Measurements from ENCODE around the gene LYSMD2.

Gene LYSMD2

DNA sequence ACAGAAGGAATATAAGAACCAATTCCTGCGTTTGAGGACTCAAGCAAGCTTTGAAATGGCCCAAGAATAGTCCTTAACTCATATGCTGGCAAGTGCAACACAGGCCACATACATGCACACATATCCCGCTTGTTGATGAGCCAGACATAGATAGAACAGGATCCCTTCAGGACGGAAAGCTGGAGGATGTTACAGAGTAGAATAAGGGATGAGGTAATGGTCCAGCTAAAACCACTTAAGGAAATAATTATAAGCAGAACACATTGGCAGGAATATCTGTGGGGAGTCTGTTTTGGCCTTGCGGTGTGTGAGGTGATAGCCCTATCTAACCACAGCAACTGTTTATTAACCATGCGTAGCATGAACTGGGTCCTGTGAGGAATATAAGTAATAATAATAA, 31.2 kb downstream of the LYSMD2 start:
- H3K27ac ChIP-seq: no peak overlapping the region
- TF ChIP-seq, protein P1, sequence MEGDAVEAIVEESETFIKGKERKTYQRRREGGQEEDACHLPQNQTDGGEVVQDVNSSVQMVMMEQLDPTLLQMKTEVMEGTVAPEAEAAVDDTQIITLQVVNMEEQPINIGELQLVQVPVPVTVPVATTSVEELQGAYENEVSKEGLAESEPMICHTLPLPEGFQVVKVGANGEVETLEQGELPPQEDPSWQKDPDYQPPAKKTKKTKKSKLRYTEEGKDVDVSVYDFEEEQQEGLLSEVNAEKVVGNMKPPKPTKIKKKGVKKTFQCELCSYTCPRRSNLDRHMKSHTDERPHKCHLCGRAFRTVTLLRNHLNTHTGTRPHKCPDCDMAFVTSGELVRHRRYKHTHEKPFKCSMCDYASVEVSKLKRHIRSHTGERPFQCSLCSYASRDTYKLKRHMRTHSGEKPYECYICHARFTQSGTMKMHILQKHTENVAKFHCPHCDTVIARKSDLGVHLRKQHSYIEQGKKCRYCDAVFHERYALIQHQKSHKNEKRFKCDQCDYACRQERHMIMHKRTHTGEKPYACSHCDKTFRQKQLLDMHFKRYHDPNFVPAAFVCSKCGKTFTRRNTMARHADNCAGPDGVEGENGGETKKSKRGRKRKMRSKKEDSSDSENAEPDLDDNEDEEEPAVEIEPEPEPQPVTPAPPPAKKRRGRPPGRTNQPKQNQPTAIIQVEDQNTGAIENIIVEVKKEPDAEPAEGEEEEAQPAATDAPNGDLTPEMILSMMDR (IDR thresholded peaks at IDR 0.05): no peak

DNA sequence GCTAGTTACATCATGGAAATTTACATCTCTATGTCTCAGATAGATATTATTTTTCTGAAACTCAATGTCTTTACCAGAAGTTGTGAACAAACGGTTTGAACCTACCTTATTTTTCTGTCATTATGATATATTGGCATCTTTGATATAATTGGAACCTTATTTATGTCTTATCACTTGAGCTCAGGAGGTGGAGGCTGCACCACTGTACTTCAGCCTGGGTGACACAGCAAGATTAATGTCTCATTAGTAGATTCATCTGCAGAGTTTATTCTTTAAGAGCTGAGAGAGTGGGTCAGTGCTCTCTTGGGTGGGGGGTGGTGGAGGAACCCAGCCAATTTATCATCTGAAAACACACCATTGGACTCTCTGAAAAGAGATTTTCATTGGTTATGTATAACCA, 34.7 kb downstream of the LYSMD2 start:
- TF ChIP-seq, protein P1 (IDR thresholded peaks at IDR 0.05): no peak
- no peak for TF ChIP-seq ZFX (IDR thresholded peaks at IDR 0.05; ENCODE audit: borderline replicate concordance)
- H3K27ac ChIP-seq: no peak overlapping the region

DNA sequence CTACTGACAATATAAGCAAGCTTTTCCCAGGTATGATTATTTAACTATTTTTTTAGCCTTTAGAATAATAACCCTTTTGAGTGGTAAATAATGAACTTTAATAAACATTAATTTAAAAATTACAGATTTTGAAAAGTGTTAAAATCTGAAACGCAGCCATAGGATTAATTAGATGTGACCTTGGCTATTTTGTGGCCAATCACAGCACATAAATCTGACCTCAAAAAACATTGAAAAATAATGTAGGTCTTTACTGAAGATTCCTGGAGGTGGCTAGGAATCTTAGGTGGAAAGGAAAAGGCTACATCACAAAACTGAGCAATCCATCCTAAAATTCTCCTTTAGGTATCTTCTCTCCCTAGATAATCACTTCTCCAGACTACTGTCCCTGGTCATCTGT, 38.1 kb downstream of the LYSMD2 start:
- no peak overlapping the region for H3K27ac ChIP-seq
- TF ChIP-seq ZFX (IDR thresholded peaks at IDR 0.05; ENCODE audit: borderline replicate concordance): no peak
- TF ChIP-seq, protein P1 (IDR thresholded peaks at IDR 0.05): no peak

DNA sequence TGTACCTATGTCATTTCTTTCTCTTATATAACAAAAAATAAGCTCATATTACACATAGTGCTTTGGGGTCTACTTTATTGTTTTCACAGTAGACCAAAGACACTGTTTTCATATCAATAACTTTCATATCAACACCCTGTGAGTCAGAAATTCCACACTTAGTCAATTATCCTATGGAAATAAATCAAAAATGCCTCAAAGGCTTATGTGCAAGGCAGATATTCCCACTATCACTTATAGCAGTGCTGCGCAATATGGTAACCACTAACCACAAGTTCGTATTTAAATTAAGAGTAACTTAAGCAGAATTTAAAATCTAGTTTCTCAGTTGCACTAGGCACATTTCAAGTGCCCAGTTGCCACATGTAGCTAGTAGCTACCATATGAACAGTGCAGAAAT, 40.3 kb downstream of the LYSMD2 start:
- TF ChIP-seq ZFX (IDR thresholded peaks at IDR 0.05; ENCODE audit: borderline replicate concordance): no peak
- TF ChIP-seq, protein P1 (IDR thresholded peaks at IDR 0.05): no peak
- no peak overlapping the region for H3K27ac ChIP-seq

DNA sequence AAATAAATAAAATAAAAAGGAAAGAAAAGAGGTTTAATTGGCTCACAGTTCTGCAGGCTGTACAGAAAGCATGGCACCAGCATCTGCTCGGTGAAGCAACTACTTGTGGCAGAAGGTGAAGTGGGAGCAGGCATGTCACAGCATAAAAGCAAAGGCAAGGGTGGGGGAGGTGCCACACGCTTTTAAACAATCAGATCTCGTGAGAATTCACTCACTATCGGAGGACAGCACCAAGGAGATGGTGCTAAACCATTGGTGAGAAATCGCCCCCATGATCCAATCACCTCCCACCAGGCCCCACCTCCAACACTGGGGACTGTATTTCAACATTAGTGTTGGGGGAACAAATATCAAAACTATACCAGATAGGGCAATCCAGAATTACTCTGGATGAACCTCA, 40.9 kb downstream of the LYSMD2 start:
- H3K27ac ChIP-seq: no peak overlapping the region
- TF ChIP-seq ZFX (IDR thresholded peaks at IDR 0.05; ENCODE audit: borderline replicate concordance): no peak
- TF ChIP-seq, protein P1 (IDR thresholded peaks at IDR 0.05): no peak

DNA sequence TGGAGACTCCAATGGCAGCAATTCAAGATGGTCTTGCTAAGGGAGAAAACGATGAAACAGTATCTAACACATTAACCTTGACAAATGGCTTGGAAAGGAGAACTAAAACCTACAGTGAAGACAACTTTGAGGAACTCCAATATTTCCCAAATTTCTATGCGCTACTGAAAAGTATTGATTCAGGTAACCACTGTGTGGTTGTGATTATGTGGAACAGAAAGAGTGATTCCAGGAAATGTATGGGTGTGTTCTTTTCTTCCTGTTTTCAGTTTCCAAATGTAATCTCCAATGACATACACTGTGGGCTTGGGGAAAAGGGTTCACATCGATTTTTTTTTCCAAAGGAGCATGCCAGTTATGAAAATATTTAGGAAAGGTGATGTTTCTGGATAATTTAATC, 45.3 kb downstream of the LYSMD2 start:
- TF ChIP-seq, protein P1 (IDR thresholded peaks at IDR 0.05): no peak
- TF ChIP-seq ZFX (IDR thresholded peaks at IDR 0.05; ENCODE audit: borderline replicate concordance): no peak
- H3K27ac ChIP-seq: no peak overlapping the region

DNA sequence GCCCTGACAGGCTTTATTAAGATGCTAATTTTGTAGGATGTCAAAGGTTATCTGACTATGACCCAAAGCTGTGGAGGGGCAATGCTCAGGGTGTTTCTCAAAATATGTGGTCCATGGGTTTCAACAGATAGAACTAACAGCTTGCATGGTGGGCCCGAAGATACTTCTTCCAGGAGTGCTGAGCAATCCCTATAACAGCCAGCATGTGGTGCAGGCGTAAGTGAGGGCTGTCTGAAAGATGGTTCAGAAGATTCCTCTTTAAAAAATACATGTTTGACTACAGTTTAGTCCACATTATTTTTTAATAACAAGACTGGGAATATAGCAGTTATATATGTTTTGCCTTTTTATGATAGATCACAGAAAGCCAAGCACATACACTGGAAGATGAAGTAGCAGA, 48.6 kb downstream of the LYSMD2 start:
- H3K27ac ChIP-seq: no peak overlapping the region
- TF ChIP-seq, protein P1 (IDR thresholded peaks at IDR 0.05): no peak
- no peak for TF ChIP-seq ZFX (IDR thresholded peaks at IDR 0.05; ENCODE audit: borderline replicate concordance)
